ENCODE results near the gene KIF18B. TPM values are rescaled to one million over a fixed set of nuclear protein-coding genes. Genes with fewer than 3 reads are reported as not detected.
A peak's percentile ranks its signal among the peaks of the same experiment; 100 is the strongest.

Gene KIF18B
- total and polyA plus RNA-seq, 2 of the 8 experiments (the other 6 are each of a cell fraction or from before 2014, with no cell fraction given): 39.0 to 59.4 TPM

DNA sequence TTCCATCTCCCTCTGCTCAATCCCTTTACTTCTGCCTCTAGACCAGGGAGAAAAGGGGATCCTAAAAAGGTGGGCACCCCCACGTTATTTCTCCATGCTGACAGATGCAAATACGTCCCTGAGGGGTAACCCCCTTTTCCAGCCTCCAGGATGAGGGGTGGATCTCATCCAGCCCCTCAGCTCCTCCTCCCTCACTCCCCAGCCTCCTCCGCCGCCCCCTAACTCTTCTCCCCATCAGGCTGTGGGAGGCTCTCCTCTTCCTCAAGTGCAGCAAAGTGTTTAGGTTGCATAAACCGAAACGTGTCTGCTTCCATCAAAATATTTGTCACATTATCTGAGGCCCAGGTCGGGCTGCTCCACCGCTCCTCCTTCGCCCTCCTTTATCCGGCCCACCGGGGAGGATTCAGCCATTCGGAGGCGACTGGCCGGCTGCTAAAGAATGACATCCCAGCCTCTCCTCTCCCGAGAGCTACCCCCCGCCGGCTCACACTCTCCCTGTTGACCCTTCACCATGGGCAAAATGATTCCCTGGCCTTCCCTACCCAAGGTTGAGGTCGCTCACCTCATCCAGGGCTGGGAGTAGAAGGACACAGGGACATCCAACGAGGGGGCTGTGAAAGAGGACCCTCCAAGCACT lies 21.7 kb upstream of the KIF18B start:
- no peak overlapping the region for H2AK5ac ChIP-seq (ENCODE audit: low read depth, low read length)
- H3K56ac ChIP-seq (replicated peaks; ENCODE audit: insufficient read length, low read depth, low read length): no peak overlapping the region
- H3K36me3 ChIP-seq (ENCODE audit: control insufficient read depth in 2 of 4, insufficient read depth in 4 of 4, low read length in 3 of 4): no peaks in the 10 kb centered on the region
- TF ChIP-seq EZH2 (IDR thresholded peaks at IDR 0.05; ENCODE audit: low read depth, low read length, severe bottlenecking) (peak; percentile 36), ASH2L (IDR thresholded peaks at IDR 0.05; ENCODE audit: low read length) (peak; percentile 2), POLR2A (IDR thresholded peaks at IDR 0.05; ENCODE audit: control extremely low read depth in 1 of 2, low read depth in 2 of 2, low read length in 2 of 2) (no peak), HDAC6 (IDR thresholded peaks at IDR 0.05; ENCODE audit: low read depth, low read length) (no peak), RNF2 (IDR thresholded peaks at IDR 0.05; ENCODE audit: borderline replicate concordance, low read depth, low read length, missing control alignments, poor library complexity, severe bottlenecking) (peak; percentile 29)
- H3K4me3 ChIP-seq (ENCODE audit: extremely low read depth in 1 of 4, insufficient read depth in 2 of 4, low read depth in 3 of 4, low read length in 4 of 4): peak overlapping the region; percentile 62 to 84 (median 66)
- peak overlapping the region; percentile 76; the same call in 1 of the 2 replicates for H2BK5ac ChIP-seq (ENCODE audit: low read depth, low read length)
- no peak overlapping the region for H4K5ac ChIP-seq (ENCODE audit: insufficient read length, low read depth, low read length)
- H3K9me3 ChIP-seq (ENCODE audit: insufficient read depth in 2 of 2, low read depth in 1 of 2, low read length in 1 of 2): no peaks in the 10 kb centered on the region
- no peaks in the 10 kb centered on the region for H3K79me1 ChIP-seq (ENCODE audit: low read depth, low read length)
- WGBS, 2 experiments (ENCODE audit: extremely low coverage in 1 of 2, insufficient coverage in 1 of 2, insufficient read length in 1 of 2, insufficient replicate concordance in 2 of 2, low coverage in 1 of 2, low lambda C conversion rate in 2 of 2, missing lambda C conversion rate in 1 of 2): 3% methylated on average over 18 of the region's 19 CpGs; no CpG with 5 or more reads in 1 of the 2 experiments
- no peak overlapping the region for H3K27ac ChIP-seq (ENCODE audit: low read depth, low read length)
- no peak overlapping the region for H2BK20ac ChIP-seq (ENCODE audit: low read length)
- H2AFZ ChIP-seq (ENCODE audit: low read length): no peak overlapping the region
- no peak overlapping the region for H4K91ac ChIP-seq (replicated peaks; ENCODE audit: insufficient read length, low read length)
- peaks cover 1 to 3% of the 10 kb centered on the region in 2 experiments for H4K20me1 ChIP-seq (replicated peaks in 1 of 2; ENCODE audit: control insufficient read depth in 1 of 2, insufficient read depth in 2 of 2, low read length in 2 of 2)
- H3K4me1 ChIP-seq (replicated peaks in 1 of 4; ENCODE audit: control insufficient read depth in 3 of 4, insufficient read depth in 4 of 4, low read length in 3 of 4): peaks cover 3 to 34% (median 20%) of the 10 kb centered on the region in 4 experiments
- peak overlapping the region; percentile 87 for H3K18ac ChIP-seq (ENCODE audit: extremely low read depth, low read length)
- CTCF ChIA-PET (ENCODE audit: partially characterized antibody): interaction anchor here (0.6 to 5.8 kb wide), 17 partner anchors 9 to 338 kb away, joined by 3 to 58 read pairs (median 8); no protein-coding TSS in a partner anchor
- POLR2A ChIA-PET (ENCODE audit: partially characterized antibody): interaction anchor here (1.0 to 2.6 kb wide), 8 partner anchors 8 to 52 kb away, joined by 3 to 9 read pairs (median 6); no protein-coding TSS in a partner anchor
- H3K4me2 ChIP-seq (ENCODE audit: insufficient read depth in 1 of 2, low read depth in 2 of 2, low read length in 2 of 2): peak overlapping the region; percentile 88 to 91
- peaks cover 28 to 56% (median 52%) of the 10 kb centered on the region in 4 experiments for H3K27me3 ChIP-seq (replicated peaks in 1 of 4; ENCODE audit: control insufficient read depth in 3 of 4, extremely low read depth in 1 of 4, insufficient read depth in 3 of 4, low read length in 3 of 4)
- H3K79me2 ChIP-seq (ENCODE audit: control insufficient read depth in 1 of 2, insufficient read depth in 2 of 2, low read length in 2 of 2): no peaks in the 10 kb centered on the region
- no peak overlapping the region for H2BK120ac ChIP-seq (replicated peaks; ENCODE audit: low read depth, low read length)
- no peak for FAIRE-seq
- H4K8ac ChIP-seq (ENCODE audit: extremely low read depth, insufficient read depth, low read length): no peak overlapping the region
- peaks cover 32% of the 10 kb centered on the region; the same call in 1 of the 2 replicates for H3K23me2 ChIP-seq (ENCODE audit: low read depth, low read length)
- H2BK15ac ChIP-seq (ENCODE audit: low read length): 0 out of 2 replicates have a peak overlapping the region, but pooled peaks have one; percentile 18
- H3K23ac ChIP-seq (ENCODE audit: insufficient read length): no peak overlapping the region
- no peak overlapping the region for H3K9ac ChIP-seq (replicated peaks in 1 of 4; ENCODE audit: extremely low read depth in 1 of 4, low read depth in 3 of 4, low read length in 3 of 4)
- DNase-seq (ENCODE audit: low read depth in 1 of 2, low spot score in 2 of 2): peak in 1 of 2 experiments; percentile 78
- H2BK12ac ChIP-seq (ENCODE audit: low read depth, low read length): peak overlapping the region; percentile 75; the same call in 1 of the 2 replicates
- H3K14ac ChIP-seq (ENCODE audit: insufficient read length): no peak overlapping the region
- no peak overlapping the region for H3K4ac ChIP-seq (replicated peaks; ENCODE audit: insufficient read length, low read depth, low read length)
